ENCODE measurements around the gene LGALSL. TPM values are rescaled to one million over a fixed set of nuclear protein-coding genes. Genes with fewer than 3 reads are reported as not detected.

The LGALSL gene
- total and polyA plus RNA-seq, 5 donors from 2014 or later, result 0.11 to 5.4 (median 0.28) TPM; not detected in 2

GRCh38 chr2:64456293-64456692 is 2.3 kb downstream of the LGALSL start:
- peak overlapping the region; percentile 33 to 83 (median 64) for H3K4me3 Mint-ChIP-seq

GRCh38 chr2:64457524-64457923 is 3.6 kb downstream of the LGALSL start:
- H3K36me3 Mint-ChIP-seq, result no peaks in the 10 kb centered on the region
- no peaks in the 10 kb centered on the region for H3K9me3 Mint-ChIP-seq
- no peak overlapping the region for H3K4me3 ChIP-seq (ENCODE audit: low read depth, low read length)

More at GRCh38 chr2:64456293-64456692, 2.3 kb downstream of the LGALSL start:
- Histone ChIP-seq H3K4me3 (ENCODE audit: low read depth, low read length) (no peak overlapping the region), H3K9me3 (ENCODE audit: control insufficient read depth in 2 of 2, low read length in 2 of 2) (no peaks in the 10 kb centered on the region), H3K27ac (ENCODE audit: insufficient read depth, low read length, poor library complexity, severe bottlenecking) (no peak overlapping the region), H3K36me3 (ENCODE audit: control insufficient read depth, insufficient read depth, low read length) (no peaks in the 10 kb centered on the region), H3K27me3 (ENCODE audit: control insufficient read depth, insufficient read depth, low read length) (peaks cover 18% of the 10 kb centered on the region), H3K4me1 (ENCODE audit: control insufficient read depth, insufficient read depth, low read length, poor library complexity, severe bottlenecking) (peaks cover 6% of the 10 kb centered on the region)
- Mint-ChIP-seq H3K9me3 (no peaks in the 10 kb centered on the region), H3K27me3 (peaks cover 32% of the 10 kb centered on the region), H3K4me1 (peaks cover 0 to 11% (median 6%) of the 10 kb centered on the region in 4 donors), H3K36me3 (no peaks in the 10 kb centered on the region), H3K27ac (no peak overlapping the region)
- no peak for ATAC-seq (ENCODE audit: low read depth in 2 of 2)
- no peak for DNase-seq

GRCh38 chr2:64459575-64459974 is 5.6 kb downstream of the LGALSL start:
- H3K9me3 ChIP-seq (ENCODE audit: control insufficient read depth in 2 of 2, low read length in 2 of 2), result no peaks in the 10 kb centered on the region
- no peak overlapping the region for H3K4me3 Mint-ChIP-seq
- no peak for DNase-seq
- ATAC-seq (ENCODE audit: low read depth in 2 of 2), result no peak
- no peak overlapping the region for H3K27ac ChIP-seq (ENCODE audit: insufficient read depth, low read length, poor library complexity, severe bottlenecking)
- H3K27ac Mint-ChIP-seq, result no peak overlapping the region
- peaks cover 0 to 8% (median 5%) of the 10 kb centered on the region in 4 donors for H3K4me1 Mint-ChIP-seq
- no peaks in the 10 kb centered on the region for H3K9me3 Mint-ChIP-seq
- peaks cover 13% of the 10 kb centered on the region for H3K27me3 Mint-ChIP-seq
- no peak overlapping the region for H3K4me3 ChIP-seq (ENCODE audit: low read depth, low read length)
- H3K4me1 ChIP-seq (ENCODE audit: control insufficient read depth, insufficient read depth, low read length, poor library complexity, severe bottlenecking), result peaks cover 5% of the 10 kb centered on the region
- peaks cover 11% of the 10 kb centered on the region for H3K27me3 ChIP-seq (ENCODE audit: control insufficient read depth, insufficient read depth, low read length)
- H3K36me3 ChIP-seq (ENCODE audit: control insufficient read depth, insufficient read depth, low read length), result no peaks in the 10 kb centered on the region
- H3K36me3 Mint-ChIP-seq, result no peaks in the 10 kb centered on the region

More at GRCh38 chr2:64457524-64457923, 3.6 kb downstream of the LGALSL start:
- no peak overlapping the region for H3K27ac ChIP-seq (ENCODE audit: insufficient read depth, low read length, poor library complexity, severe bottlenecking)
- DNase-seq, result no peak
- H3K27ac Mint-ChIP-seq, result no peak overlapping the region
- H3K4me1 Mint-ChIP-seq, result peaks cover 0 to 11% (median 6%) of the 10 kb centered on the region in 4 donors
- H3K4me3 Mint-ChIP-seq, result no peak overlapping the region
- H3K4me1 ChIP-seq (ENCODE audit: control insufficient read depth, insufficient read depth, low read length, poor library complexity, severe bottlenecking), result peaks cover 6% of the 10 kb centered on the region
- no peaks in the 10 kb centered on the region for H3K36me3 ChIP-seq (ENCODE audit: control insufficient read depth, insufficient read depth, low read length)
- no peaks in the 10 kb centered on the region for H3K9me3 ChIP-seq (ENCODE audit: control insufficient read depth in 2 of 2, low read length in 2 of 2)
- H3K27me3 Mint-ChIP-seq, result peaks cover 26% of the 10 kb centered on the region
- no peak for ATAC-seq (ENCODE audit: low read depth in 2 of 2)
- peaks cover 18% of the 10 kb centered on the region for H3K27me3 ChIP-seq (ENCODE audit: control insufficient read depth, insufficient read depth, low read length)

- Mint-ChIP-seq H3K36me3 (no peaks in the 10 kb centered on the region), H3K4me3 (no peak overlapping the region), H3K27ac (no peak overlapping the region), H3K9me3 (no peaks in the 10 kb centered on the region), H3K27me3 (peaks cover 15% of the 10 kb centered on the region), H3K4me1 (peaks cover 0 to 6% (median 2%) of the 10 kb centered on the region in 4 donors)
- DNase-seq, result no peak
- Histone ChIP-seq H3K36me3 (ENCODE audit: control insufficient read depth, insufficient read depth, low read length) (no peaks in the 10 kb centered on the region), H3K4me1 (ENCODE audit: control insufficient read depth, insufficient read depth, low read length, poor library complexity, severe bottlenecking) (no peaks in the 10 kb centered on the region), H3K9me3 (ENCODE audit: control insufficient read depth in 2 of 2, low read length in 2 of 2) (no peaks in the 10 kb centered on the region), H3K4me3 (ENCODE audit: low read depth, low read length) (no peak overlapping the region), H3K27me3 (ENCODE audit: control insufficient read depth, insufficient read depth, low read length) (peaks cover 8% of the 10 kb centered on the region), H3K27ac (ENCODE audit: insufficient read depth, low read length, poor library complexity, severe bottlenecking) (no peak overlapping the region)
- ATAC-seq (ENCODE audit: low read depth in 2 of 2), result no peak
Measured at GRCh38 chr2:64460330-64460729, 6.4 kb downstream of the LGALSL start.

- Mint-ChIP-seq H3K4me1 (no peaks in the 10 kb centered on the region), H3K9me3 (no peaks in the 10 kb centered on the region), H3K4me3 (no peak overlapping the region), H3K27me3 (peaks cover 15% of the 10 kb centered on the region), H3K27ac (no peak overlapping the region), H3K36me3 (no peaks in the 10 kb centered on the region)
- H3K9me3 ChIP-seq (ENCODE audit: control insufficient read depth in 2 of 2, low read length in 2 of 2), result no peaks in the 10 kb centered on the region
- no peak overlapping the region for H3K4me3 ChIP-seq (ENCODE audit: low read depth, low read length)
- H3K4me1 ChIP-seq (ENCODE audit: control insufficient read depth, insufficient read depth, low read length, poor library complexity, severe bottlenecking), result no peaks in the 10 kb centered on the region
- ATAC-seq (ENCODE audit: low read depth in 2 of 2) (no peak), DNase-seq (no peak)
- peaks cover 2% of the 10 kb centered on the region for H3K27me3 ChIP-seq (ENCODE audit: control insufficient read depth, insufficient read depth, low read length)
- no peaks in the 10 kb centered on the region for H3K36me3 ChIP-seq (ENCODE audit: control insufficient read depth, insufficient read depth, low read length)
- H3K27ac ChIP-seq (ENCODE audit: insufficient read depth, low read length, poor library complexity, severe bottlenecking), result no peak overlapping the region
Measured at GRCh38 chr2:64461271-64462058, 7.5 kb downstream of the LGALSL start.

GRCh38 chr2:64462171-64462570 is 8.2 kb downstream of the LGALSL start:
- Mint-ChIP-seq H3K27ac (peak overlapping the region in 1 of 3 donors; percentile 80), H3K27me3 (peaks cover 15% of the 10 kb centered on the region), H3K36me3 (no peaks in the 10 kb centered on the region), H3K9me3 (no peaks in the 10 kb centered on the region), H3K4me1 (no peaks in the 10 kb centered on the region), H3K4me3 (no peak overlapping the region)
- Histone ChIP-seq H3K9me3 (ENCODE audit: control insufficient read depth in 2 of 2, low read length in 2 of 2) (no peaks in the 10 kb centered on the region), H3K36me3 (ENCODE audit: control insufficient read depth, insufficient read depth, low read length) (no peaks in the 10 kb centered on the region), H3K27me3 (ENCODE audit: control insufficient read depth, insufficient read depth, low read length) (no peaks in the 10 kb centered on the region), H3K4me3 (ENCODE audit: low read depth, low read length) (no peak overlapping the region), H3K27ac (ENCODE audit: insufficient read depth, low read length, poor library complexity, severe bottlenecking) (no peak overlapping the region), H3K4me1 (ENCODE audit: control insufficient read depth, insufficient read depth, low read length, poor library complexity, severe bottlenecking) (no peaks in the 10 kb centered on the region)
- DNase-seq (no peak), ATAC-seq (ENCODE audit: low read depth in 2 of 2) (no peak)

GRCh38 chr2:64462940-64463700 is 9.2 kb downstream of the LGALSL start:
- peaks cover 19% of the 10 kb centered on the region for H3K27me3 Mint-ChIP-seq

More at GRCh38 chr2:64462940-64463700, 9.2 kb downstream of the LGALSL start:
- no peak overlapping the region for H3K4me3 ChIP-seq (ENCODE audit: low read depth, low read length)
- H3K27ac ChIP-seq (ENCODE audit: insufficient read depth, low read length, poor library complexity, severe bottlenecking), result no peak overlapping the region
- Mint-ChIP-seq H3K27ac (no peak overlapping the region), H3K4me3 (no peak overlapping the region), H3K9me3 (no peaks in the 10 kb centered on the region), H3K4me1 (no peaks in the 10 kb centered on the region), H3K36me3 (no peaks in the 10 kb centered on the region)
- H3K27me3 ChIP-seq (ENCODE audit: control insufficient read depth, insufficient read depth, low read length), result no peaks in the 10 kb centered on the region
- H3K9me3 ChIP-seq (ENCODE audit: control insufficient read depth in 2 of 2, low read length in 2 of 2), result no peaks in the 10 kb centered on the region
- ATAC-seq (ENCODE audit: low read depth in 2 of 2) (no peak), DNase-seq (no peak)
- H3K36me3 ChIP-seq (ENCODE audit: control insufficient read depth, insufficient read depth, low read length), result no peaks in the 10 kb centered on the region
- H3K4me1 ChIP-seq (ENCODE audit: control insufficient read depth, insufficient read depth, low read length, poor library complexity, severe bottlenecking), result no peaks in the 10 kb centered on the region
